ENCODE measurements around the gene SHLD1.

- no peak for TF ChIP-seq TAF1 (IDR thresholded peaks at IDR 0.05; ENCODE audit: low read depth)
- TF ChIP-seq EGR1 (IDR thresholded peaks at IDR 0.05), result no peak
- TF ChIP-seq YY1 (IDR thresholded peaks at IDR 0.05; ENCODE audit: low read depth), result no peak
- TF ChIP-seq RAD21 (IDR thresholded peaks at IDR 0.05; ENCODE audit: low read depth), result no peak
- no peak for TF ChIP-seq CEBPB (IDR thresholded peaks at IDR 0.05)
- TF ChIP-seq EP300 (IDR thresholded peaks at IDR 0.05; ENCODE audit: borderline replicate concordance), result no peak
- no peak for TF ChIP-seq TCF12 (IDR thresholded peaks at IDR 0.05; ENCODE audit: low read depth)
- no peak for TF ChIP-seq REST (IDR thresholded peaks at IDR 0.05; ENCODE audit: low read depth)
- no peak for TF ChIP-seq CREB1 (IDR thresholded peaks at IDR 0.05; ENCODE audit: low read depth)
- no peak for TF ChIP-seq FOXM1 (IDR thresholded peaks at IDR 0.05; ENCODE audit: borderline replicate concordance, low read depth)
- TF ChIP-seq, protein P1, sequence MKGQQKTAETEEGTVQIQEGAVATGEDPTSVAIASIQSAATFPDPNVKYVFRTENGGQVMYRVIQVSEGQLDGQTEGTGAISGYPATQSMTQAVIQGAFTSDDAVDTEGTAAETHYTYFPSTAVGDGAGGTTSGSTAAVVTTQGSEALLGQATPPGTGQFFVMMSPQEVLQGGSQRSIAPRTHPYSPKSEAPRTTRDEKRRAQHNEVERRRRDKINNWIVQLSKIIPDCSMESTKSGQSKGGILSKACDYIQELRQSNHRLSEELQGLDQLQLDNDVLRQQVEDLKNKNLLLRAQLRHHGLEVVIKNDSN (IDR thresholded peaks at IDR 0.05), result no peak
These were observed 57.2 kb downstream of the SHLD1 start for GRCh38 chr20:5807431-5807830.

Data from Ishikawa (cell line).